ENCODE results near the gene TSFM.
"Not testable (repeated sequence)": the region's sequence is repeated elsewhere in the genome, so short reads cannot be mapped to it uniquely, and the experiment has no call there.

Gene TSFM

GRCh38 chr12:57816855-57817151, 34.2 kb downstream of the TSFM start:
- no peak for TF ChIP-seq CTCF (IDR thresholded peaks at IDR 0.05; ENCODE audit: insufficient read depth, missing control alignments)
- DNase-seq (ENCODE audit: insufficient read length, low spot score) = no peak
- FAIRE-seq = no peak

GRCh38 chr12:57817261-57817989, 34.8 kb downstream of the TSFM start:
- TF ChIP-seq CTCF (IDR thresholded peaks at IDR 0.05; ENCODE audit: insufficient read depth, missing control alignments) = no peak
- no peak for DNase-seq (ENCODE audit: insufficient read length, low spot score)
- FAIRE-seq = no peak

- FAIRE-seq; DNase-seq (ENCODE audit: insufficient read length, low spot score): not testable (repeated sequence)
Measured at GRCh38 chr12:57817990-57818331, 35.4 kb downstream of the TSFM start.

- DNase-seq (ENCODE audit: insufficient read length, low spot score); FAIRE-seq: not testable (repeated sequence)
Measured at GRCh38 chr12:57820119-57820518, 37.5 kb downstream of the TSFM start.

GRCh38 chr12:57821015-57821414, 38.4 kb downstream of the TSFM start:
- DNase-seq (ENCODE audit: insufficient read length, low spot score); FAIRE-seq: not testable (repeated sequence)

GRCh38 chr12:57821474-57822214, 39.1 kb downstream of the TSFM start:
- FAIRE-seq (no peak), DNase-seq (ENCODE audit: insufficient read length, low spot score) (no peak)

GRCh38 chr12:57822392-57823130, 40.0 kb downstream of the TSFM start:
- no peak for TF ChIP-seq CTCF (IDR thresholded peaks at IDR 0.05; ENCODE audit: insufficient read depth, missing control alignments)
- no peak for FAIRE-seq
- DNase-seq (ENCODE audit: insufficient read length, low spot score) = no peak

More at GRCh38 chr12:57821474-57822214, 39.1 kb downstream of the TSFM start:
- no peak for TF ChIP-seq CTCF (IDR thresholded peaks at IDR 0.05; ENCODE audit: insufficient read depth, missing control alignments)

GRCh38 chr12:57823131-57823907, 40.7 kb downstream of the TSFM start:
- DNase-seq (ENCODE audit: insufficient read length, low spot score) = no peak
- FAIRE-seq = no peak

More at GRCh38 chr12:57823131-57823907, 40.7 kb downstream of the TSFM start:
- TF ChIP-seq CTCF (IDR thresholded peaks at IDR 0.05; ENCODE audit: insufficient read depth, missing control alignments) = no peak
